GF-D8 (cell line): ENCODE measurements around the gene ACP5.
A peak's percentile ranks its signal among the peaks of the same experiment; 100 is the strongest.
"Not testable (repeated sequence)": the region's sequence is repeated elsewhere in the genome, so short reads cannot be mapped to it uniquely, and the experiment has no call there.

Source experiments
- DNase-seq: peaks from one replicate; lab custom pipeline; 2025; lab: John Stamatoyannopoulos, UW

ACP5 gene

DNA sequence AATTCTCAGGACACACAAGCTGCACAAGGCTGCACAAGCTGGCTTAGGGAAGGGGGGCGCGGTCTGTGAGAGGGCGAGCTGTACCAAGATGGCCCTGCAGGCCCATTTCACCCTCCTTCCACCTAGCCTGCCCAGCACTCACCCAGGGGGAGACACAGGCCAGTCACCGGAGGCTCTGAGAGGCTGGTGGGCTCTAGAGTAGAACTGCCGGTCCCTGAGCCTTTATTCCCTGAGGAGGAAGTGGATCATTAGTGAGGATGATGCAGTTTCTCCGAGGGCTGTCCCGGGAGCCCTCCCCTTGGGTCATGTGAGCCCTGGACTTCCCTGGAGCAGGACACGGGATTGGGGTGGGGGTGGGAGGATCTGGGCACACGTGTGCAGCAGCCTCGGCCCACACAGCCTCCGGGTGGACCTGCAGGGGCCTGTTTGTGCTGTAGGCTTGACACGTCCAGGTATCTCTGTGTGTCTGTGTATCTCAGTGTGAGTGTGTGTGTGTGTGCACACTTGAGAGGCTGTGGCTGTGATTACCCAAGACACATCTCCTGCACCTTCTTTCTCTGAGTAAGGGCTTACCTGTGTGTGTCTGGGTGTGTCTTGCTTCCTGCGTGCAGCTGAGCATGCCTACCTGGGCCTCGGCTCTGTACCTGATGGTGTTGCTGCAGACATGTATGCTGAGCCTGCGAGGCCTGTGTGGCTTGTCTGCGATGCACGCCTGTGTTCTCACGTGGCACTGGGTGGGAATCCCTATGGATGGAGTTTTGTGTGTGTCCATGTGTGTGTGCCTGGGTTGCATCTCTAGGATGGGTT lies at the start of gene ACP5:
ACP5 (minus strand) TSS at position 195 of the 807 bp plus-strand sequence. CDS start 328 bp downstream, outside the sequence.
- DNase-seq, result no peak

DNA sequence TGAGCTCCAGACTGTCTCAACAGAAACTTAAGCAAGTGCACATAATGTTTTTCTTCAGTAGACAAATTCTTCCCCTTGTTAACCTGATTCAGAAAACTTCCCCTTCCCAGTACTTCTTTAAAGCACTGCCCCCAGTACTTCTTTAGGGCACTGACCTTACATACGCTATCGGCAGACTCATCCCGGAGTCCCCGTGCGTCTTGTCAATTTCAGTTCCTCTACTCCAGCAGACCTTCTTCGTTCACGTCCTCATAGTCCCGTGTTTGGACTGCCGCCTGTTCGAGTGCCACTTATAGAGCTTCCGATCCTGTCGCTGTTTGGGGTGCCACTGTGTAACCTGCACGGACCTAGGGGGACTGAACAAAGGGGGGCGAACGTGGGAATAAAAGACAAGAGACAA lies 48.8 kb upstream of the ACP5 start:
- no peak for DNase-seq

DNA sequence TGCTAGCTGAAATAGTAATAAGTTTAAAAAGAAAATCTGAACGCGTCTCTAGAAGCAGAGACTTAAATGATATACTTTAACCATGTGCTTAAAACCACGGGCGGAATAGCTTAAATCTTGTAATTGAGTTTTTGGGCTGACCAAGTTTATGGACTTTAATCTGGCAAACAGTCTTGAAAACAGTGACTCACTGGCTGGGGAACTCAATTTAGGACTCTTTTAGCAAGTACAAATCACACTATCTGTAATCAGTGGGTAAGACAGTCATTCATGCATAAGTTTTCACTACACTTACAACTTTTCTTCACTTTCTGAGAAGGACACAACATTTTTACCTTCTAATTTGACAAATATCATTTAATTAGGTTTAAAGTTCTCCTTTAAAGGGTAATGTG lies 46.6 kb upstream of the ACP5 start:
- DNase-seq, result no peak

DNA sequence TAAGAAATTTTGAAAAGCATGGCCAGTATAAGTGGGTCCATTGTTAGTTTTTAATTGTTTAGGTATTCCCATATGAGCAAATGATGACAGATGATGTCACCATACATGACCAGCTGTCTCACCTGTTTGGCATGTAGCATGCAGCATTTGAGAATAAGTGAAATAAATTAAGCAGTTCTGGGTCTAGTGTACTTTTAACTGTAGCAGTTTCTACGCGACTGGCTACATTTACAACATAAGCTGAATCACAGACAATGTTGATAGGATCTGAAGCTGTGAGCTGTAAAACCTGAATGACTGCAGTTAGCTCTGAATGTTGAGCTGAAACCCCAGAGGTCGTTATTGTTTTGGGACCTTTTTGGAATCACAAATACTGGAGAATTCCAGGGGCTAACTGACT lies 45.0 kb upstream of the ACP5 start:
- DNase-seq, result not testable (repeated sequence)

GRCh38 chr19:11620553-11620952 lies 43.1 kb upstream of the ACP5 start:
- DNase-seq, result no peak

- DNase-seq, result no peak
These were observed 40.0 kb upstream of the ACP5 start for GRCh38 chr19:11617180-11618062.

- DNase-seq, result no peak
These were observed 35.5 kb upstream of the ACP5 start for GRCh38 chr19:11612816-11613511.

DNA sequence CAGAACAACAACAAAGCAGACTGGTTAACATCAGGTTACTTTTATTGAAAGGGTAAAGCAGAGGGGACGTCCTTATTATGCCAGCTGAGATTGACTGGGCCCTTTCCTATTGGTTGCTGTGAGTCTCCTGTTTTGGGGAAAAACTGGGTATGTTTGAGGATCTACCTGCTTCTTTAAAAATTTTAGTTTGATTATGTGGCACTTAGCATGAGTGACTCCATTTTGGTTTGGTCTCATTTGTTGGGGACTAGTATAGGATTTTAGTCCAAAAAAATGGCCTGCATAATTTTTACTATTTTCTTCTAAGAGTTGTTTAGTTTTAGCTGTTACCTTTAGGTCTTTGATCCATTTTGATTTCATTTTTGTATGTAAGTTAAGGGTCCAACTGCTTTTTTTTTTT lies 34.3 kb upstream of the ACP5 start:
- no peak for DNase-seq

DNA sequence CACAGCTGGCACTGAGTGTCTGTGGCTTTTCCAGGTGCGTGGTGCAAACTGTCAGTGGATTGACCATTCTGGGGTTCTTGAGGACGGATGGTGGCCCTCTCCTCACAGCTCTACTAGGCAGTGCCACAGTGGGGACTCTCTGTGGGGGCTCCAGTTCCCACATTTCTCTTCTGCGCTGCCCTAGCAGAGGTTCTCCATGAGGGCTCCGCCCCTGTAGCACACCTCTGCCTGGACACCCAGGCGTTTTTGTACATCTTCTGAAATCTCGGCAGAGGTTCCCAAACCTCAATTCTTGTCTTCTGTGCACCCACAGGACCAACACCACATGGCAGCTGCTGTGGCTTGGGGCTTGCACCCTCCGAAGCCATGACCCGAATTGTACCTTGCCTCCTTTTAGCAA lies 29.0 kb upstream of the ACP5 start:
- no peak for DNase-seq

GRCh38 chr19:11599704-11600103 lies 22.3 kb upstream of the ACP5 start:
- DNase-seq, result not testable (repeated sequence)

GRCh38 chr19:11598746-11599145 lies 21.3 kb upstream of the ACP5 start:
- no peak for DNase-seq

GRCh38 chr19:11598103-11598483 lies 20.6 kb upstream of the ACP5 start:
- no peak for DNase-seq

- peak; percentile 93 for DNase-seq
These were observed 20.0 kb upstream of the ACP5 start, which contains the start of gene ZNF627 for GRCh38 chr19:11597202-11598102. Gene ZNF627, plus strand, starts transcription at chr19:11597483. Its CDS starts 145 bp downstream, at chr19:11597628.

- no peak for DNase-seq
These were observed 18.7 kb upstream of the ACP5 start for GRCh38 chr19:11596156-11596555.

- DNase-seq, result no peak
These were observed 16.6 kb upstream of the ACP5 start for GRCh38 chr19:11594084-11594483.

- no peak for DNase-seq
These were observed 10.7 kb upstream of the ACP5 start for GRCh38 chr19:11587975-11588631.

GRCh38 chr19:11587302-11587974 lies 10.0 kb upstream of the ACP5 start:
- DNase-seq, result peak; percentile 56

- no peak for DNase-seq
These were observed 8.9 kb upstream of the ACP5 start for GRCh38 chr19:11586331-11586730.

- DNase-seq, result no peak
These were observed 4.3 kb upstream of the ACP5 start for GRCh38 chr19:11581740-11582139.

- no peak for DNase-seq
These were observed 2.7 kb upstream of the ACP5 start for GRCh38 chr19:11580116-11580515.
